ENCODE data around the gene DYNLL1. TPM values are rescaled to one million over a fixed set of nuclear protein-coding genes. Genes with fewer than 3 reads are reported as not detected.
A peak's percentile ranks its signal among the peaks of the same experiment; 100 is the strongest.

Gene DYNLL1
- total and polyA plus RNA-seq, 2 of the 13 experiments (the other 11 are each of a cell fraction or from before 2014, with no cell fraction given), result 271 to 294 TPM

GRCh38 chr12:120534703-120535655, 39.1 kb downstream of the DYNLL1 start (continued):
- no peak for TF ChIP-seq ZNF646 (CRISPR knock-in tag; IDR thresholded peaks at IDR 0.05)

- POLR2A ChIA-PET, result interaction anchor here (1.0 to 3.0 kb wide), 4 partner anchors 7 to 45 kb away, joined by 4 to 14 read pairs (median 7); partner anchors contain the start of genes DYNLL1 and POP5
- ATAC-seq, result peak; percentile 55
- Histone ChIP-seq H3K27ac (ENCODE audit: extremely low read length, insufficient read depth, low read length) (peak overlapping the region; percentile 80), H3K4me3 (replicated peaks in 1 of 3; ENCODE audit: insufficient read depth in 1 of 3, low read depth in 2 of 3, low read length in 3 of 3) (peak overlapping the region; percentile 72 to 95 (median 88)), H3K9ac (ENCODE audit: insufficient read depth, low read depth, low read length) (peak overlapping the region; percentile 93; the same call in 1 of the 2 replicates), H4K20me1 (ENCODE audit: insufficient read depth, low read length) (peaks cover 56% of the 10 kb centered on the region), H3K36me3 (replicated peaks in 1 of 2; ENCODE audit: control insufficient read depth in 1 of 2, insufficient read depth in 2 of 2, low read length in 2 of 2) (peaks cover 2 to 11% of the 10 kb centered on the region in 2 experiments; a peak in 4 of 5 replicates), H3K4me1 (ENCODE audit: insufficient read depth, low read length) (peaks cover 49% of the 10 kb centered on the region), H2AFZ (ENCODE audit: low read length) (no peak overlapping the region), H3K4me2 (ENCODE audit: low read depth, low read length) (peak overlapping the region; percentile 87), H3K79me2 (ENCODE audit: insufficient read depth, low read length) (peaks cover 67% of the 10 kb centered on the region), H3K27me3 (ENCODE audit: control insufficient read depth in 1 of 2, insufficient read depth in 2 of 2, low read length in 2 of 2) (no peaks in the 10 kb centered on the region), H3K9me3 (ENCODE audit: low read length) (no peaks in the 10 kb centered on the region)
- peak; percentile 60 for DNase-seq (ENCODE audit: low spot score)
- in situ Hi-C loops (cut with HindIII; ENCODE audit: extremely low pct_ligation_motif_present, low pct_unique_long_range_greater_than_20kb), result no loop called here
- intact Hi-C loops (cut with micrococcal nuclease; ENCODE audit: unreplicated experiment), result loop anchor here (5.0 kb wide), 1 partner anchor 39 kb away; the partner anchor contains the start of gene DYNLL1
- WGBS (ENCODE audit: low lambda C conversion rate), result 12% methylated on average over 13 of the region's 13 CpGs
- FAIRE-seq, result no peak
- CTCF ChIA-PET (ENCODE audit: low intra/inter-chr PET ratio, low total read pairs), result no interaction called here
- no TSS peak for BruUV-seq (replicated peaks)
- TF ChIP-seq ZNF121 (CRISPR knock-in tag; IDR thresholded peaks at IDR 0.05) (peak; percentile 62; the same call in 1 of the 2 replicates), ASH2L (IDR thresholded peaks at IDR 0.05; ENCODE audit: insufficient read length, low read depth, low read length) (peak; percentile 28), ZEB1 (IDR thresholded peaks at IDR 0.05; ENCODE audit: insufficient replicate concordance, low read depth) (peak; percentile 36), SAP130 (CRISPR knock-in tag; IDR thresholded peaks at IDR 0.05; ENCODE audit: low read depth) (peak; percentile 79), SIN3A (IDR thresholded peaks at IDR 0.05; ENCODE audit: borderline replicate concordance, low read depth, low read length) (0 out of 2 replicates have a peak, but pooled peaks have one; percentile 37), TGIF2 (CRISPR knock-in tag; IDR thresholded peaks at IDR 0.05) (0 out of 2 replicates have a peak, but pooled peaks have one; percentile 42), RARA (CRISPR knock-in tag; IDR thresholded peaks at IDR 0.05) (peak; percentile 16; the same call in 1 of the 2 replicates), PRMT3 (CRISPR knock-in tag; IDR thresholded peaks at IDR 0.05; ENCODE audit: borderline replicate concordance, low read depth) (no peak), ZNF674 (CRISPR knock-in tag; IDR thresholded peaks at IDR 0.05; ENCODE audit: low read depth) (no peak), ZFP37 (CRISPR knock-in tag; IDR thresholded peaks at IDR 0.05; ENCODE audit: borderline replicate concordance) (no peak)
Observed at GRCh38 chr12:120536064-120536791, 40.3 kb downstream of the DYNLL1 start.
